ENCODE results near the gene SPANXB1. TPM values are rescaled to one million over a fixed set of nuclear protein-coding genes. Genes with fewer than 3 reads are reported as not detected.
"Not testable (repeated sequence)": the region's sequence is repeated elsewhere in the genome, so short reads cannot be mapped to it uniquely, and the experiment has no call there.

The SPANXB1 gene
- not detected for polyA plus RNA-seq (ENCODE audit: insufficient read length)
- long read RNA-seq, donor 1: 0 reads
- long read RNA-seq, donor 2: 0 reads
- long read RNA-seq, donor 3: 0 reads
- long read RNA-seq, donor 4: 0 reads
- long read RNA-seq, donor 5: 0 reads
- long read RNA-seq, donor 6: 0 reads
- long read RNA-seq, donor 7: 0 reads
- long read RNA-seq, donor 8: 0 reads

DNA sequence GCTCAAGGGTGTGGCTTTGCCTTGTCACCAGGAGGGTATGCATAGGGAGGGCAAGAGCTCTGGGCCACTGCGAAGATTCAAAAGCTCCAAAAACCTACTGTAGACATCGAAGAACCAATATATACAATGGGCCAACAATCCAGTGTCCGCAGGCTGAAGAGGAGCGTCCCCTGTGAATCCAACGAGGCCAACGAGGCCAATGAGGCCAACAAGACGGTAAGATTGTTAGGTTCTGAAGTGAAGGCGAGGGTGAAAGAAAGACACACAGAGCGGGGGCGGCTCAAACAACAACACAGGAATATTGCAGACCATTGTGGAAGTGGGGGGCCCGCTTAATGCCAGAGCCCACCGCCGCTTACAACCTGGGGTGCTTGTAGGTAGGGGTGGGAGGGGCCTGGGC is at the start of gene SPANXB1:
Gene SPANXB1 (plus strand): TSS at position 27 of the 400 bp plus-strand sequence. CDS start 100 bp downstream, at position 127.
- not testable (repeated sequence) for DNase-seq

- DNase-seq: no peak
These were observed 35.4 kb upstream of the SPANXB1 start for GRCh38 chrX:140967036-140967435.

GRCh38 chrX:140971099-140971795 is 31.1 kb upstream of the SPANXB1 start:
- DNase-seq: no peak

- no peak for DNase-seq
These were observed 26.9 kb upstream of the SPANXB1 start for GRCh38 chrX:140975472-140975871.

DNA sequence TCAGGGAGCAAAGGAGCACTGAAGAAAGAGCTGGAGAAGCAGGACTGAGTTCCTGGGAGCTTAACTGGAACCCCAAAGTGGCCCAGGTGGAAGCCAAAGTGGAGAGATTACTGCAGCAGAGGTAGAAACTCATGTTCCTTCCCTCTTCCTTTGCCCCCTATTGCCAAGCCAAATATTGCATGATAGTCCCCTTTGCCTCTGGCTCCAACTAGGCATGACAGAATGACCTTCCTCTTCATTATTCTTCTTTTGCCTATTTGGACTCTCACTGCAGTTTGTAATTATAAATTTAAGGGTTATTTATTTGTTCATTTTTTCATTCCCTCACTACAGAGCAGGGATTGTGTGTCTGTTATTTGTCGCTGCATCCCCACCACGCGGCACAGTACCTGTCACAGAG is 22.1 kb upstream of the SPANXB1 start:
- no peak for DNase-seq

GRCh38 chrX:140983730-140984129 is 18.7 kb upstream of the SPANXB1 start:
- DNase-seq: no peak

DNA sequence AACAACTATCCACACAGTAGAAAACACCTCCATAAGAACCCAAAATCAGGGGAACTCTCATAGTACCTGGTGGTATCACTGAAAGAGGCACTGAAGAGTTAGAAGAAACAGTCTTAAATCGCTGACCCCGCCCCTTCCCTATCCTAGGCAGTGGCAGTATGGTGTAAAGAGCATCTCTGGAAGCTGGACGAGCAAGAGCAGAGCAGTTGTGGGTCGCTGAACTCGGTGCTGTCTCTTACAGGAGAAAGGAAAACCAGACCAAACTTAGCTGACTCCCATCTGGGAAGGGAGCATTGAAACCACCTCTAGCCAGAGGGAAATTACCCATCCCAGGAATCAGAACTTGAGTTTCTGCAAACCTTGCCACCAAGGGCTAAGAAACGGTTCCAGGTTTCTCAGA is 2.8 kb downstream of the SPANXB1 start:
- DNase-seq: not testable (repeated sequence)

DNA sequence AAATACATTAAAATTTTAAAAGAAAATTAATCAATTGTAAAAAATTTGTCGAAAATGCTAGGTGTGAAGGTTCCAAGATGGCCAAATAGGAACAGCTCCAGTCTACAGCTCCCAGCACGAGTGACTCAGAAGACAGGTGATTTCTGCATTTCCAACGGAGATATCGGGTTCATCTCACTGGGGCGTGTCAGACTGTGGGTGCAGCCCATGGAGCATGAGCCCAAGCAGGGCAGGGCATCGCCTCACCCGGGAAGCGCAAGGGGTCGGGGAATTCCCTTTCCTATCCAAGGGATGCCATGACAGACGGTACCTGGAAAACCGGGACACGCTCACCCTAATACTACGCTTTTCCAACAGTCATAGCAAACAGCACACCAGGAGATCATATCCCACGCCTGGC is 41.9 kb downstream of the SPANXB1 start:
- not testable (repeated sequence) for DNase-seq

DNA sequence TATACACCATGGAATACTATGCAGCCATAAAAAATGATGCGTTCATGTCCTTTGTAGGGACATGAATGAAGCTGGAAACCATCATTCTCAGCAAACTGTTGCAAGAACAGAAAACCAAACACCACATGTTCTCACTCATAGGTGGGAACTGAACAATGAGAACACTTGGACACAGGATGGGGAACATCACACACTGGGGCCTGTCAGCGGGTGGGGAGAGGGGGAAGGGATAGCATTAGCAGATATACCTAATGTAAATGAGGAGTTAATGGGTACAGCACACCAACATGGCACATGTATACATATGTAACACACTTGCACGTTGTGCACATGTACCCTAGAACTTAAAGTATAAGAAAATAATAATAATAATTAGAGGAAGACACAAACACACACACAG is 47.5 kb downstream of the SPANXB1 start:
- not testable (repeated sequence) for DNase-seq

- not testable (repeated sequence) for DNase-seq
These were observed 49.7 kb downstream of the SPANXB1 start for GRCh38 chrX:141052098-141052497.

Other genes starting within 250 kb of the SPANXB1 start
- 69.7 TPM for gene LDOC1, start 174.5 kb downstream of the SPANXB1 start, polyA plus RNA-seq (ENCODE audit: insufficient read length)
- not detected for gene SPANXC, start 239.9 kb downstream of the SPANXB1 start, polyA plus RNA-seq (ENCODE audit: insufficient read length)